HEK293 (cell line): ENCODE results near the gene CTSD.

Source experiments
- CTCF ChIA-PET: fragments of 350-600 bp; formaldehyde crosslinking; extraction: SDS; loops from one replicate; lab custom pipeline; 2021; ENCODE audit warnings: antibody characterized with exemption; lab: Yijun Ruan, JAX
- POLR2A ChIA-PET: fragments of 300-600 bp; formaldehyde crosslinking; extraction: SDS; loops from one replicate; lab custom pipeline; 2020; ENCODE audit warnings: antibody characterized with exemption, inconsistent platforms; lab: Yijun Ruan, JAX
- H3K27ac ChIP-seq: fragments of 200-500 bp; sonication (Bioruptor generic); 2 replicates; pipeline ENCODE4 v1.5.1; 2014; ENCODE audit warnings: low read depth, low read length, control low read depth, inconsistent platforms; ENCODE audit errors: extremely low read depth
- H3K36me3 ChIP-seq, 2 experiments: fragments of 200-500 bp in 1 of 2; sonication (Bioruptor generic) in 1 of 2; 1 replicate in 1 of 2; 2 replicates in 1 of 2; pipeline ENCODE4 v1.5.1; 2014 to 2017; ENCODE audit warnings: inconsistent platforms in 2 of 2, low read length in 2 of 2; ENCODE audit not compliant: control insufficient read depth in 2 of 2, insufficient read depth in 1 of 2
- H3K4me1 ChIP-seq: fragments of 200-500 bp; sonication (Bioruptor generic); 2 replicates; pipeline ENCODE4 v1.5.1; 2014; ENCODE audit warnings: mild to moderate bottlenecking, low read length, inconsistent platforms; ENCODE audit not compliant: control insufficient read depth, insufficient read depth
- H3K4me3 ChIP-seq: 2 replicates; pipeline ENCODE4 v1.5.1; 2011; ENCODE audit warnings: low read depth, mild to moderate bottlenecking, control low read depth, low read length, moderate library complexity
- H3K9me3 ChIP-seq: fragments of 200-500 bp; sonication (Bioruptor generic); 2 replicates; pipeline ENCODE4 v1.5.1; 2014; ENCODE audit warnings: low read depth, low read length, inconsistent platforms; ENCODE audit not compliant: control insufficient read depth, insufficient read depth
- BCL11B ChIP-seq: fragments of 450-650 bp; formaldehyde crosslinking; IDR thresholded peaks from 2 replicates; pipeline ENCODE4 v1.5.1; 2016; ENCODE audit warnings: low read depth, missing biosample characterization, missing genetic modification characterization
- EGR2 ChIP-seq: fragments of 450-650 bp; formaldehyde crosslinking; IDR thresholded peaks from 2 replicates; pipeline ENCODE4 v1.5.1; 2016; ENCODE audit warnings: low read depth, missing biosample characterization, missing genetic modification characterization
- PRDM1 ChIP-seq: fragments of 450-650 bp; formaldehyde crosslinking; IDR thresholded peaks from 2 replicates; pipeline ENCODE4; 2016; ENCODE audit warnings: missing biosample characterization, missing genetic modification characterization
- SP2 ChIP-seq: fragments of 450-650 bp; formaldehyde crosslinking; IDR thresholded peaks from 2 replicates; pipeline ENCODE4 v1.5.1; 2016; ENCODE audit warnings: missing biosample characterization, missing genetic modification characterization
- SP3 ChIP-seq: fragments of 450-650 bp; formaldehyde crosslinking; IDR thresholded peaks from 2 replicates; pipeline ENCODE4 v1.5.1; 2016; ENCODE audit warnings: missing biosample characterization, missing genetic modification characterization
- TCF7L2 ChIP-seq: IDR thresholded peaks from 2 replicates; pipeline ENCODE4 v1.6.1; 2011; ENCODE audit warnings: low read depth, mild to moderate bottlenecking, inconsistent platforms, low read length, moderate library complexity, borderline replicate concordance
- ZBTB1 ChIP-seq: fragments of 450-650 bp; formaldehyde crosslinking; IDR thresholded peaks from 2 replicates; pipeline ENCODE4 v1.5.1; 2016; ENCODE audit warnings: missing biosample characterization, missing genetic modification characterization
- ZFP41 ChIP-seq: fragments of 450-650 bp; formaldehyde crosslinking; IDR thresholded peaks from 2 replicates; pipeline ENCODE4 v1.5.1; 2016; ENCODE audit warnings: missing biosample characterization, missing genetic modification characterization, borderline replicate concordance
- ZNF37A ChIP-seq: fragments of 450-650 bp; IDR thresholded peaks from 2 replicates; pipeline ENCODE4 v1.5.1; 2018; ENCODE audit warnings: missing biosample characterization, missing genetic modification characterization
- ZNF473 ChIP-seq: fragments of 450-650 bp; formaldehyde crosslinking; IDR thresholded peaks from 2 replicates; pipeline ENCODE4 v1.5.1; 2017; ENCODE audit warnings: missing biosample characterization, missing genetic modification characterization
- ZNF561 ChIP-seq: fragments of 450-650 bp; IDR thresholded peaks from 2 replicates; pipeline ENCODE4 v1.5.1; 2018; ENCODE audit warnings: missing biosample characterization, missing genetic modification characterization, borderline replicate concordance
- ZNF571 ChIP-seq: fragments of 450-650 bp; formaldehyde crosslinking; IDR thresholded peaks from 2 replicates; pipeline ENCODE4 v1.5.0; 2017; ENCODE audit warnings: missing biosample characterization, missing genetic modification characterization
- ZNF585B ChIP-seq: fragments of 450-650 bp; formaldehyde crosslinking; IDR thresholded peaks from 2 replicates; pipeline ENCODE4 v1.5.1; 2016; ENCODE audit warnings: missing biosample characterization, missing genetic modification characterization
- ZNF621 ChIP-seq: fragments of 450-650 bp; formaldehyde crosslinking; IDR thresholded peaks from 2 replicates; pipeline ENCODE4 v1.5.1; 2017; ENCODE audit warnings: missing biosample characterization, missing genetic modification characterization
- ZXDB ChIP-seq: fragments of 450-650 bp; formaldehyde crosslinking; IDR thresholded peaks from 2 replicates; pipeline ENCODE4 v1.5.1; 2016; ENCODE audit warnings: missing biosample characterization, missing genetic modification characterization
- TF ChIP-seq, protein P1 (sequence below): fragments of 450-650 bp; formaldehyde crosslinking; IDR thresholded peaks from 2 replicates; pipeline ENCODE4 v1.5.1; 2016; ENCODE audit warnings: missing biosample characterization, missing genetic modification characterization, borderline replicate concordance
- TF ChIP-seq, protein P2 (sequence below): fragments of 450-650 bp; formaldehyde crosslinking; IDR thresholded peaks from 2 replicates; pipeline ENCODE4 v1.5.1; 2016; ENCODE audit warnings: missing biosample characterization, missing genetic modification characterization
- TF ChIP-seq, protein P3 (sequence below): fragments of 450-650 bp; formaldehyde crosslinking; IDR thresholded peaks from 2 replicates; pipeline ENCODE4 v1.5.1; 2017; ENCODE audit warnings: missing biosample characterization, mild to moderate bottlenecking, missing genetic modification characterization, moderate library complexity
- TF ChIP-seq, protein P4 (sequence below): sonication (generic); formaldehyde crosslinking; IDR thresholded peaks from 2 replicates; pipeline ENCODE4 v1.8.1; 2022; ENCODE audit warnings: mild to moderate bottlenecking, moderate library complexity, missing genetic modification reagents
- TF ChIP-seq, protein P5 (sequence below): fragments of 450-650 bp; formaldehyde crosslinking; IDR thresholded peaks from 2 replicates; pipeline ENCODE4 v1.5.1; 2017; ENCODE audit warnings: missing biosample characterization, missing genetic modification characterization

CTSD gene

DNA sequence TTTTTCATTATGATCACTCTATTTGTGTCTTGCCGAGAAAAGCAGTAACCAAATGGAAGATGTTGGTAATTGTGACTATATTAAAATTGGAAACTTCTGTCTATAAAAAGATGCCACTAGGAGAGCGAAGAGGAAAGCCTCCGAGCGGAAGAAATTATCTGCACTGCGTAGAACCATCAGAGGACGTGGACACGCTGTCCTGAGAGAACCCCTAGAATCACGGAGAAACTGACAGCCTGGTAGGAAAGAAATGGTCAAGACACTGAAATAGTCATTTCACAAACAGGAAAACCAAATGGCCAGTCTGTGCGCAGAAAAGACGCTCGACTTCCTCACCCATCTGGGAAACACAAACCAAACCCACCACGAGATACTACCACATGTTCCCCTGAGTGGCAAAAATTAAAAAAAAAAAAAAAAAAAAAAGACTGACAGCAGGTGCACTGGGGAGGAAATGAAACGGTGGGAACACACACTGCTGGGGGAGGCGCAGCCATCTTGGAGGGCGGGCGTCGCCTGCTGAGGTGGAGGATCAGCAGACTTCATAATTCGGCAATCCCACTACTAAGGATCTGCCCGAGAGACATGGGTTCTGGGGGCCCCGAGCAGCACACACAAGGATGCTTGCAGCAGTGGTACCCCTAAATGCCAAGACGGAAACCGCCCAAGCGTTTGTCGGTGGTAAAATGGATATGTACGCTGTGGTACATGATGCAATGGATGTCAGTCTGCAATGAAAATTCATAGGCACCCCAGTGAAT lies 34.6 kb downstream of the CTSD start:
- ChIA-PET CTCF (no interaction called here), POLR2A (no interaction called here)
- no peaks in the 10 kb centered on the region for H3K4me1 ChIP-seq
- H3K36me3 ChIP-seq = no peaks in the 10 kb centered on the region
- no peak overlapping the region for H3K4me3 ChIP-seq
- no peaks in the 10 kb centered on the region for H3K9me3 ChIP-seq
- TF ChIP-seq TCF7L2 (no peak), ZXDB (tag by site-specific recombination) (no peak), ZNF561 (tag by site-specific recombination) (no peak), ZNF37A (no peak), ZNF621 (tag by site-specific recombination) (no peak), ZFP41 (tag by site-specific recombination) (no peak), ZNF585B (no peak), EGR2 (no peak), SP2 (tag by site-specific recombination) (no peak), PRDM1 (no peak), BCL11B (no peak), ZBTB1 (tag by site-specific recombination) (no peak)
- TF ChIP-seq, protein P1, sequence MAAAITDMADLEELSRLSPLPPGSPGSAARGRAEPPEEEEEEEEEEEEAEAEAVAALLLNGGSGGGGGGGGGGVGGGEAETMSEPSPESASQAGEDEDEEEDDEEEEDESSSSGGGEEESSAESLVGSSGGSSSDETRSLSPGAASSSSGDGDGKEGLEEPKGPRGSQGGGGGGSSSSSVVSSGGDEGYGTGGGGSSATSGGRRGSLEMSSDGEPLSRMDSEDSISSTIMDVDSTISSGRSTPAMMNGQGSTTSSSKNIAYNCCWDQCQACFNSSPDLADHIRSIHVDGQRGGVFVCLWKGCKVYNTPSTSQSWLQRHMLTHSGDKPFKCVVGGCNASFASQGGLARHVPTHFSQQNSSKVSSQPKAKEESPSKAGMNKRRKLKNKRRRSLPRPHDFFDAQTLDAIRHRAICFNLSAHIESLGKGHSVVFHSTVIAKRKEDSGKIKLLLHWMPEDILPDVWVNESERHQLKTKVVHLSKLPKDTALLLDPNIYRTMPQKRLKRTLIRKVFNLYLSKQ (tag by site-specific recombination) = no peak
- H3K27ac ChIP-seq = no peak overlapping the region

DNA sequence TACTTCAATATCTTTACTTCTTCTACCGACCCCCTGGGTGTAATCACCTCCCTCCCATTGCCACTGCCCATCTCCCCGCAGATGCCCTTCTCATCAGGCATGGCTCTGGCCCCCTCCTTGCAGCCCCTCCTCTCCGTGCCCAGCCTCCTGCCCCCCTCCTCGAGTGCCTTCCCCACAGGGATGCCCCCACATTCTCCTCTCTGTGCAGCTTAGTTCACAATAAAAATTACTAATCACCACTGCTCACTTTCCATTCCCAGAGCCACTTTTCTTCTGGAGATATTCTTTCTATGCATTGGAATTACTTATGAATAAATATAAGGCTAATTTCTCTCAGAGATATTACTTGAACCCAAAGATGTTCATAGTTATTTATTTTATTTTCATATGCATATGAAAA lies 35.4 kb downstream of the CTSD start:
- Histone ChIP-seq H3K4me1 (no peaks in the 10 kb centered on the region), H3K36me3 (no peaks in the 10 kb centered on the region), H3K27ac (no peak overlapping the region), H3K9me3 (no peaks in the 10 kb centered on the region), H3K4me3 (no peak overlapping the region)
- ChIA-PET CTCF (no interaction called here), POLR2A (no interaction called here)
- TF ChIP-seq, protein P2, sequence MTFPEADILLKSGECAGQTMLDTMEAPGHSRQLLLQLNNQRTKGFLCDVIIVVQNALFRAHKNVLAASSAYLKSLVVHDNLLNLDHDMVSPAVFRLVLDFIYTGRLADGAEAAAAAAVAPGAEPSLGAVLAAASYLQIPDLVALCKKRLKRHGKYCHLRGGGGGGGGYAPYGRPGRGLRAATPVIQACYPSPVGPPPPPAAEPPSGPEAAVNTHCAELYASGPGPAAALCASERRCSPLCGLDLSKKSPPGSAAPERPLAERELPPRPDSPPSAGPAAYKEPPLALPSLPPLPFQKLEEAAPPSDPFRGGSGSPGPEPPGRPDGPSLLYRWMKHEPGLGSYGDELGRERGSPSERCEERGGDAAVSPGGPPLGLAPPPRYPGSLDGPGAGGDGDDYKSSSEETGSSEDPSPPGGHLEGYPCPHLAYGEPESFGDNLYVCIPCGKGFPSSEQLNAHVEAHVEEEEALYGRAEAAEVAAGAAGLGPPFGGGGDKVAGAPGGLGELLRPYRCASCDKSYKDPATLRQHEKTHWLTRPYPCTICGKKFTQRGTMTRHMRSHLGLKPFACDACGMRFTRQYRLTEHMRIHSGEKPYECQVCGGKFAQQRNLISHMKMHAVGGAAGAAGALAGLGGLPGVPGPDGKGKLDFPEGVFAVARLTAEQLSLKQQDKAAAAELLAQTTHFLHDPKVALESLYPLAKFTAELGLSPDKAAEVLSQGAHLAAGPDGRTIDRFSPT (tag by site-specific recombination) = no peak
- no peak for TF ChIP-seq ZNF473 (tag by site-specific recombination)
- TF ChIP-seq, protein P3, sequence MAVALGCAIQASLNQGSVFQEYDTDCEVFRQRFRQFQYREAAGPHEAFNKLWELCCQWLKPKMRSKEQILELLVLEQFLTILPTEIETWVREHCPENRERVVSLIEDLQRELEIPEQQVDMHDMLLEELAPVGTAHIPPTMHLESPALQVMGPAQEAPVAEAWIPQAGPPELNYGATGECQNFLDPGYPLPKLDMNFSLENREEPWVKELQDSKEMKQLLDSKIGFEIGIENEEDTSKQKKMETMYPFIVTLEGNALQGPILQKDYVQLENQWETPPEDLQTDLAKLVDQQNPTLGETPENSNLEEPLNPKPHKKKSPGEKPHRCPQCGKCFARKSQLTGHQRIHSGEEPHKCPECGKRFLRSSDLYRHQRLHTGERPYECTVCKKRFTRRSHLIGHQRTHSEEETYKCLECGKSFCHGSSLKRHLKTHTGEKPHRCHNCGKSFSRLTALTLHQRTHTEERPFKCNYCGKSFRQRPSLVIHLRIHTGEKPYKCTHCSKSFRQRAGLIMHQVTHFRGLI (tag by site-specific recombination) = no peak
- no peak for TF ChIP-seq TCF7L2

DNA sequence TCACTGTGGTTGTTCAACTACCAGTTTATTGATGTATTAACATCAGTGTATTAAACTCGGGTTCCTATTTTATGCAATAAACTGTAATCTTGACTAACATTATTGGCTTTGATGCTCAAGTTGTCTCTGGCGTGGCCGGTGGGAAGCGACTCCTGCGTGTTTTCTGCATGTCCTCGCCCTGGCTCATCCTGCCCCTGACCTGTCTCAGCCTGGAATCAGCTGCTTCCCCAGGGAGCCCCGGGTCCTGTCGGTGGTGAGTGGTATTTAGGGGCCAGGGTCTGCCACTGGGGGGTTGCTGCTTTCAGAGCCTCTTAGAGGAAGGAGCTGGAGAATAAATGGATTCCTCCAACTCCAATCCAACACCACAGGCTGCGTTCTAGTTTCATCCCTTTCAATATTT lies 35.9 kb downstream of the CTSD start:
- Histone ChIP-seq H3K4me3 (no peak overlapping the region), H3K9me3 (no peaks in the 10 kb centered on the region), H3K36me3 (no peaks in the 10 kb centered on the region), H3K27ac (no peak overlapping the region), H3K4me1 (no peaks in the 10 kb centered on the region)
- TF ChIP-seq, protein P4, sequence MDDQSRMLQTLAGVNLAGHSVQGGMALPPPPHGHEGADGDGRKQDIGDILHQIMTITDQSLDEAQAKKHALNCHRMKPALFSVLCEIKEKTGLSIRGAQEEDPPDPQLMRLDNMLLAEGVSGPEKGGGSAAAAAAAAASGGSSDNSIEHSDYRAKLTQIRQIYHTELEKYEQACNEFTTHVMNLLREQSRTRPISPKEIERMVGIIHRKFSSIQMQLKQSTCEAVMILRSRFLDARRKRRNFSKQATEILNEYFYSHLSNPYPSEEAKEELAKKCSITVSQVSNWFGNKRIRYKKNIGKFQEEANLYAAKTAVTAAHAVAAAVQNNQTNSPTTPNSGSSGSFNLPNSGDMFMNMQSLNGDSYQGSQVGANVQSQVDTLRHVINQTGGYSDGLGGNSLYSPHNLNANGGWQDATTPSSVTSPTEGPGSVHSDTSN = no peak
- TF ChIP-seq SP3 (no peak), ZNF571 (tag by site-specific recombination) (no peak)
- TF ChIP-seq, protein P5, sequence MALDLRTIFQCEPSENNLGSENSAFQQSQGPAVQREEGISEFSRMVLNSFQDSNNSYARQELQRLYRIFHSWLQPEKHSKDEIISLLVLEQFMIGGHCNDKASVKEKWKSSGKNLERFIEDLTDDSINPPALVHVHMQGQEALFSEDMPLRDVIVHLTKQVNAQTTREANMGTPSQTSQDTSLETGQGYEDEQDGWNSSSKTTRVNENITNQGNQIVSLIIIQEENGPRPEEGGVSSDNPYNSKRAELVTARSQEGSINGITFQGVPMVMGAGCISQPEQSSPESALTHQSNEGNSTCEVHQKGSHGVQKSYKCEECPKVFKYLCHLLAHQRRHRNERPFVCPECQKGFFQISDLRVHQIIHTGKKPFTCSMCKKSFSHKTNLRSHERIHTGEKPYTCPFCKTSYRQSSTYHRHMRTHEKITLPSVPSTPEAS (tag by site-specific recombination) = no peak
- CTCF ChIA-PET = no interaction called here
- POLR2A ChIA-PET = no interaction called here
